SK-N-SH treated with all-trans-retinoic acid at 6 μM for 48 hours (cell line): Measurements from ENCODE around the gene COBLL1.

Experiments
- BACH2 ChIP-seq: fragments of 250-450 bp; sonication (Bioruptor Pico); IDR thresholded peaks from 2 replicates; pipeline ENCODE4 v1.9.0; 2021; ENCODE audit warnings: mild to moderate bottlenecking, borderline replicate concordance
- GLIS3 ChIP-seq: fragments of 250-450 bp; sonication (Bioruptor Pico); IDR thresholded peaks from 2 replicates; pipeline ENCODE4 v1.5.0; 2020; ENCODE audit warnings: mild to moderate bottlenecking, moderate library complexity
- ISL1 ChIP-seq: fragments of 250-450 bp; sonication (Bioruptor Pico); IDR thresholded peaks from 2 replicates; pipeline ENCODE4 v2.1.2; 2022; ENCODE audit warnings: mild to moderate bottlenecking, moderate library complexity
- RARB ChIP-seq: fragments of 250-450 bp; sonication (Bioruptor Pico); IDR thresholded peaks from 2 replicates; pipeline ENCODE4 v1.8.0; 2021; ENCODE audit warnings: mild to moderate bottlenecking, moderate library complexity
- TCF4 ChIP-seq: fragments of 250-450 bp; sonication (Bioruptor Pico); IDR thresholded peaks from 2 replicates; pipeline ENCODE4 v1.8.0; 2021; ENCODE audit warnings: mild to moderate bottlenecking, moderate library complexity, borderline replicate concordance
- ZC3H10 ChIP-seq: fragments of 250-450 bp; sonication (Bioruptor Pico); IDR thresholded peaks from 2 replicates; pipeline ENCODE4 v1.5.1; 2021; ENCODE audit warnings: mild to moderate bottlenecking, moderate library complexity
- ZFP30 ChIP-seq: fragments of 450-650 bp; formaldehyde crosslinking; IDR thresholded peaks from 2 replicates; pipeline ENCODE4 v1.5.0; 2022; ENCODE audit warnings: mild to moderate bottlenecking, moderate library complexity
- ZNF8 ChIP-seq: fragments of 450-650 bp; formaldehyde crosslinking; IDR thresholded peaks from 2 replicates; pipeline ENCODE4 v1.5.0; 2020; ENCODE audit warnings: mild to moderate bottlenecking, moderate library complexity
- TF ChIP-seq, protein P1 (sequence below): fragments of 250-450 bp; sonication (Bioruptor Pico); IDR thresholded peaks from 2 replicates; pipeline ENCODE4 v1.8.0; 2020; ENCODE audit warnings: mild to moderate bottlenecking, moderate library complexity, borderline replicate concordance
- TF ChIP-seq, protein P2 (sequence below): fragments of 250-450 bp; sonication (Bioruptor Pico); IDR thresholded peaks from 2 replicates; pipeline ENCODE4 v1.5.0; 2020; ENCODE audit warnings: mild to moderate bottlenecking, moderate library complexity
- TF ChIP-seq, protein P3 (sequence below): fragments of 250-450 bp; sonication (Bioruptor Pico); IDR thresholded peaks from 2 replicates; pipeline ENCODE4 v1.5.1; 2020; ENCODE audit warnings: low read depth, mild to moderate bottlenecking, moderate library complexity

DNA sequence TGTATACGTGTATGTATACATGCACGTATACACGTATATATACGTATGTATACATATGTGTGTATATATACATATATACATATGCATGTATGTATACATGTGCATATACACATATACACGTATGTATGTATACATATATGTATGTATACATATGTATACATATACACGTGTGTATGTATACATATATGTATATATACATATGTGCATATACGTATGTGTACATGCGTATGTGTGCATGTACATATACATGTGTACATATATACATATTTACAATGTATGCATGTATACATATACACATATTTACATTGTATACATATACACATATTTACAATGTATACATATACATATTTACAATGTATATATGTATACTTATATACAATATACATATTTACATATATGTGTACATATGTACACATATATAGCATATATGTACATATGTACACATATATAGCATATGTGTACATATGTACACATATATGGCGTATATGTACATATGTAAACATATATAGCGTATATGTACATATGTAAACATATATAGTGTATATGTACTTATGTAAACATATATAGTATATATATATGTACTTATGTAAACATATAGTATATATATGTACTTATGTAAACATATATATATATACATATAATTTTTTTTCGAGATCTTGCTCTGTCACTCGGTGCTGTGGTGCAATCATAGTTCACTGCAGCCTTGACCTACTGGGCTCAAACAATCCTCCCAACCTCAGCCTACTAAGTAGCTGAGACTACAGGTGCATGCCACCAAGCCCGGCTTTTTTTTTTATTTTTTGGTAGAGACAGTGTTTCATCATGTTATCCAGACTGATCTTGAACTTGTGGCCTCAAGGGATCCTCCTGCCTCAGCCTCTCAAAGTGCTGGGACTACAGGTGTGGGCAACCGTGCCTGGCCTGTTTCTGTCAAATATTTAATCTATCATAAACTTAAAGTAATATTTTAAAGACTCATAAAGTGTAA is 23.2 kb downstream of the COBLL1 start:
- TF ChIP-seq, protein P1, sequence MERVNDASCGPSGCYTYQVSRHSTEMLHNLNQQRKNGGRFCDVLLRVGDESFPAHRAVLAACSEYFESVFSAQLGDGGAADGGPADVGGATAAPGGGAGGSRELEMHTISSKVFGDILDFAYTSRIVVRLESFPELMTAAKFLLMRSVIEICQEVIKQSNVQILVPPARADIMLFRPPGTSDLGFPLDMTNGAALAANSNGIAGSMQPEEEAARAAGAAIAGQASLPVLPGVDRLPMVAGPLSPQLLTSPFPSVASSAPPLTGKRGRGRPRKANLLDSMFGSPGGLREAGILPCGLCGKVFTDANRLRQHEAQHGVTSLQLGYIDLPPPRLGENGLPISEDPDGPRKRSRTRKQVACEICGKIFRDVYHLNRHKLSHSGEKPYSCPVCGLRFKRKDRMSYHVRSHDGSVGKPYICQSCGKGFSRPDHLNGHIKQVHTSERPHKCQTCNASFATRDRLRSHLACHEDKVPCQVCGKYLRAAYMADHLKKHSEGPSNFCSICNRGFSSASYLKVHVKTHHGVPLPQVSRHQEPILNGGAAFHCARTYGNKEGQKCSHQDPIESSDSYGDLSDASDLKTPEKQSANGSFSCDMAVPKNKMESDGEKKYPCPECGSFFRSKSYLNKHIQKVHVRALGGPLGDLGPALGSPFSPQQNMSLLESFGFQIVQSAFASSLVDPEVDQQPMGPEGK = no peak
- no peak for TF ChIP-seq ZFP30 (CRISPR knock-in tag)
- TF ChIP-seq, protein P2, sequence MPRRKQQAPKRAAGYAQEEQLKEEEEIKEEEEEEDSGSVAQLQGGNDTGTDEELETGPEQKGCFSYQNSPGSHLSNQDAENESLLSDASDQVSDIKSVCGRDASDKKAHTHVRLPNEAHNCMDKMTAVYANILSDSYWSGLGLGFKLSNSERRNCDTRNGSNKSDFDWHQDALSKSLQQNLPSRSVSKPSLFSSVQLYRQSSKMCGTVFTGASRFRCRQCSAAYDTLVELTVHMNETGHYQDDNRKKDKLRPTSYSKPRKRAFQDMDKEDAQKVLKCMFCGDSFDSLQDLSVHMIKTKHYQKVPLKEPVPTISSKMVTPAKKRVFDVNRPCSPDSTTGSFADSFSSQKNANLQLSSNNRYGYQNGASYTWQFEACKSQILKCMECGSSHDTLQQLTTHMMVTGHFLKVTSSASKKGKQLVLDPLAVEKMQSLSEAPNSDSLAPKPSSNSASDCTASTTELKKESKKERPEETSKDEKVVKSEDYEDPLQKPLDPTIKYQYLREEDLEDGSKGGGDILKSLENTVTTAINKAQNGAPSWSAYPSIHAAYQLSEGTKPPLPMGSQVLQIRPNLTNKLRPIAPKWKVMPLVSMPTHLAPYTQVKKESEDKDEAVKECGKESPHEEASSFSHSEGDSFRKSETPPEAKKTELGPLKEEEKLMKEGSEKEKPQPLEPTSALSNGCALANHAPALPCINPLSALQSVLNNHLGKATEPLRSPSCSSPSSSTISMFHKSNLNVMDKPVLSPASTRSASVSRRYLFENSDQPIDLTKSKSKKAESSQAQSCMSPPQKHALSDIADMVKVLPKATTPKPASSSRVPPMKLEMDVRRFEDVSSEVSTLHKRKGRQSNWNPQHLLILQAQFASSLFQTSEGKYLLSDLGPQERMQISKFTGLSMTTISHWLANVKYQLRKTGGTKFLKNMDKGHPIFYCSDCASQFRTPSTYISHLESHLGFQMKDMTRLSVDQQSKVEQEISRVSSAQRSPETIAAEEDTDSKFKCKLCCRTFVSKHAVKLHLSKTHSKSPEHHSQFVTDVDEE (CRISPR knock-in tag) = no peak
- no peak for TF ChIP-seq RARB (CRISPR knock-in tag)
- TF ChIP-seq ZC3H10 = no peak
- no peak for TF ChIP-seq GLIS3 (CRISPR knock-in tag)
- no peak for TF ChIP-seq TCF4 (CRISPR knock-in tag)
- TF ChIP-seq, protein P3, sequence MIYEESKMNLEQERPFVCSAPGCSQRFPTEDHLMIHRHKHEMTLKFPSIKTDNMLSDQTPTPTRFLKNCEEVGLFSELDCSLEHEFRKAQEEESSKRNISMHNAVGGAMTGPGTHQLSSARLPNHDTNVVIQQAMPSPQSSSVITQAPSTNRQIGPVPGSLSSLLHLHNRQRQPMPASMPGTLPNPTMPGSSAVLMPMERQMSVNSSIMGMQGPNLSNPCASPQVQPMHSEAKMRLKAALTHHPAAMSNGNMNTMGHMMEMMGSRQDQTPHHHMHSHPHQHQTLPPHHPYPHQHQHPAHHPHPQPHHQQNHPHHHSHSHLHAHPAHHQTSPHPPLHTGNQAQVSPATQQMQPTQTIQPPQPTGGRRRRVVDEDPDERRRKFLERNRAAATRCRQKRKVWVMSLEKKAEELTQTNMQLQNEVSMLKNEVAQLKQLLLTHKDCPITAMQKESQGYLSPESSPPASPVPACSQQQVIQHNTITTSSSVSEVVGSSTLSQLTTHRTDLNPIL (CRISPR knock-in tag) = no peak
- TF ChIP-seq BACH2 (CRISPR knock-in tag) = no peak
- no peak for TF ChIP-seq ISL1 (CRISPR knock-in tag)
- TF ChIP-seq ZNF8 (CRISPR knock-in tag) = no peak
